D721Med (cell line): Measurements from ENCODE around the gene MELK.

Experiments
- DNase-seq: peaks from one replicate; pipeline ENCODE4 v3.0.0; 2011; ENCODE audit warnings: low spot score; ENCODE audit not compliant: insufficient read length
- FAIRE-seq: peaks from 2 replicates; lab custom pipeline; 2011; peaks lifted over from hg19 to GRCh38; lab: Jason Lieb, UNC
- TF ChIP-seq, protein P1 (sequence below): IDR thresholded peaks from 2 replicates; pipeline ENCODE4 v1.5.1; 2012; ENCODE audit warnings: mild to moderate bottlenecking, control low read depth; ENCODE audit not compliant: insufficient read depth; ENCODE audit errors: missing control alignments

The MELK gene

DNA sequence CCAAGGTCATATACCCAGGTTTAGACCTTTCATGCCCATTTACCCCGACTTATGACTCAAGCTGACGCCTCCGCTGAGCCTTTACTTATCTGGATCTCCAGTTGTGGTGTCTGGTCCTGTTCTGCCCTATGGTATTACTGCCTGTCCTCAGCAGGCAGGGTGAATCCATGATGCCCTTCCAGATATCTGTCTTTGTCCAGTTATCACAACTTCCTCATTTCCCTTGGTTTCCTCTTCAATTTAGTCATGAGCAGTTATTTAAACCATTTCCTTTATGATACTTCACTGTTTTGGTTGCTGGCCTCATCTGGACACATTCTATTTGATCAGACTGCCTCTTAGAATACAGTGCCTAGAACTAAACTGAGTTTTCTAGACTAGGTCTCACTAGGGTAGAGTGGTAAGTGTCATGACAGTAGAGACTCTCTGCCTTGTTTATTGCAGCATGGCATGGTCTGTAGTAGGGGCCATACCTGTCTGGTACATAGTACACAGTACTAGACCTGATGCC, 93.3 kb downstream of the MELK start:
- DNase-seq = no peak
- TF ChIP-seq, protein P1, sequence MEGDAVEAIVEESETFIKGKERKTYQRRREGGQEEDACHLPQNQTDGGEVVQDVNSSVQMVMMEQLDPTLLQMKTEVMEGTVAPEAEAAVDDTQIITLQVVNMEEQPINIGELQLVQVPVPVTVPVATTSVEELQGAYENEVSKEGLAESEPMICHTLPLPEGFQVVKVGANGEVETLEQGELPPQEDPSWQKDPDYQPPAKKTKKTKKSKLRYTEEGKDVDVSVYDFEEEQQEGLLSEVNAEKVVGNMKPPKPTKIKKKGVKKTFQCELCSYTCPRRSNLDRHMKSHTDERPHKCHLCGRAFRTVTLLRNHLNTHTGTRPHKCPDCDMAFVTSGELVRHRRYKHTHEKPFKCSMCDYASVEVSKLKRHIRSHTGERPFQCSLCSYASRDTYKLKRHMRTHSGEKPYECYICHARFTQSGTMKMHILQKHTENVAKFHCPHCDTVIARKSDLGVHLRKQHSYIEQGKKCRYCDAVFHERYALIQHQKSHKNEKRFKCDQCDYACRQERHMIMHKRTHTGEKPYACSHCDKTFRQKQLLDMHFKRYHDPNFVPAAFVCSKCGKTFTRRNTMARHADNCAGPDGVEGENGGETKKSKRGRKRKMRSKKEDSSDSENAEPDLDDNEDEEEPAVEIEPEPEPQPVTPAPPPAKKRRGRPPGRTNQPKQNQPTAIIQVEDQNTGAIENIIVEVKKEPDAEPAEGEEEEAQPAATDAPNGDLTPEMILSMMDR = no peak
- FAIRE-seq = no peak

DNA sequence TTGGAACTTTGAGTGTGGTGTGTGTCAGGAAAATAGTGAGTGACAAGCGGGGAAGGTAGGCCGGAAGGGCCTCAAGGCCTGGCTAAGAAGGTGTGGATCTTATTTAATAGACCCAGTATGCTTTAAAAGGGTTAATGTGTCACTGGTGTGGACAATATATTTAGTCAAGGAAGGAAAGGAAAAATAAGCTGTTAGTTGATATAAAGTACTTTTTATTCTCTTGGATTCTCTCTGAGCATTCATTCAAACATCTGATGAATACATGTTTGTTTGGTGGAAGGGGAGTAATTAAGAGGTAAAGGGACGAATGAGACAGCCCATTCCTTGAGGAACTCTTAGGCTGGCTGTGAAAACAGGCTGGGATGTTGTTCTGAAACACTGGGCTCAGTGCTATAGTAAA, 98.9 kb downstream of the MELK start:
- FAIRE-seq = no peak
- TF ChIP-seq, protein P1 = no peak
- no peak for DNase-seq

DNA sequence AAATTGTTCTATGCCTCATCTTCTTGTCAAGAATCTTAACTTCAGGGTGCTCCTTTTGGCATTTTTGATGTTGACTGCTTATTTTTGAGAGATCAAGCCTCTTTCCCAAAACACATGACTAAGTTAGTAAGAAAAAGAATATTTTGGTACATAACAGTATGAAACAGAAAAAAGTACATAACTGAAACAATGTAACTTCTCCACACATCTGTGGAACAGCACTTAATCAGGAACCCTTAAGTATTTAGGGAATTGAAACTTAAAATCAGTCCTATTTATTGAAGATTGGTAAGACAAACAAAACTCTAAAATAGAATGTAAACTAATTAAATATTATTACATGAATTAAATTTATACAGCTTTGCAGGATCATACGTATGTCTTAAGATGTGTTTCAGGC, 103.4 kb downstream of the MELK start:
- TF ChIP-seq, protein P1 = no peak
- DNase-seq = no peak
- peak; percentile 21 for FAIRE-seq

DNA sequence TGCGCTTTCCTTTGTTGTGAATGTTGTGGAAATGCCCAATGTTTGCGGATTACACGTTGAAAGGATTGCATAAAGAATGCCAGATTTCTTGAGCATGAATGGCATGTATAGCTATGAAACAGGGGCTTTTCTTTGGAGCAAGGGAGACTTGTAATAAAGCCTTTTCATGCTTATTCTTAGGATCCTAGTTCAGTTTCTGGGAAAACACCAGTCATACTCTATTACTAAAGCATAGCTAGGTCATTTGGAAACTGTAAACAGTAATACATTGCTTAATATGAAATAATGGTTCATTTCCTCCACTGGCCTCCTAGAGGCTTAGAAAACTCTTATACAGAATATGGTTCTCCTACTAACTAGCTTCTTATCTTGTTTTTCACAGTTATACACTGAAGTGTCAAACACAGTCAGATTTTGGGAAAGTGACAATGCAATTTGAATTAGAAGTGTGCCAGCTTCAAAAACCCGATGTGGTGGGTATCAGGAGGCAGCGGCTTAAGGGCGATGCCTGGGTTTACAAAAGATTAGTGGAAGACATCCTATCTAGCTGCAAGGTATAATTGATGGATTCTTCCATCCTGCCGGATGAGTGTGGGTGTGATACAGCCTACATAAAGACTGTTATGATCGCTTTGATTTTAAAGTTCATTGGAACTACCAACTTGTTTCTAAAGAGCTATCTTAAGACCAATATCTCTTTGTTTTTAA, 104.2 kb downstream of the MELK start:
- TF ChIP-seq, protein P1 = no peak
- FAIRE-seq (peak; percentile 95), DNase-seq (peak; percentile 29)

DNA sequence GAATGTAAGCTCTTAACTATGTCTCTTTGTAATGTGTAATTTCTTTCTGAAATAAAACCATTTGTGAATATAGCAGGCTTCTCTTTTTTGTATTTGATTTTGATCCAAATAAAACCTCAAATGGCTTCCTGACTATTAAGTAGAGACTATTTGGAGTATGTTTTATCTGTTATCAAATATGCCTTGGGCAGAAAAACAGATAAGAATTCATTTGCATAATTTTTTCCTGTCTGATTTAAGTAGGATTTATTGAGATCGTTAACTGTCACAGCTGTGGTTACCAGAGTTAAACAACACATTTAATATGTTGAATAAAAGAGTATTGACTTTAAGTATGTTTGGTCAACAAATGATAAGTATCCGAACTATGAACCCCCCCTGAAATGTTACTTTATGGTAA, 104.9 kb downstream of the MELK start:
- no peak for FAIRE-seq

DNA sequence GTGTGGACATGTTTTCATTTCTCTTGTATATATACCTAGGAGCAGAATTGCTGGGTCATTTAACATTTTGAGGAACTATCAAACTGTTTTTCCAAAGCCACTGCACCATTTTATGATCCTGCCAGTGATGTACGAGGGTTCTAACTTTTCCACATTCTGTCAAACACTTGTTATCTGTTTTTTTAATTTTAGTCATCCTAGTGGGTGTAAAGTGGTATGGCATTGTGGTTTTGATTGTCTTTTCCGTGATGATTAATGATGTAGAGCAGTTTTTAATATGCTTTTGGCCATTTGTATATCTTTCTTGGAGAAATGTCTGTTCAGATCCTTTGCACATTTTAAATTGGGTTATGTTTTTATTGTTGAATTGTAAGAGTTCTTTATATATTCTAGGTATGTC, 107.0 kb downstream of the MELK start:
- FAIRE-seq (peak; percentile 61), DNase-seq (no peak)
- TF ChIP-seq, protein P1 = no peak

More for the DNA sequence above, 104.9 kb downstream of the MELK start:
- TF ChIP-seq, protein P1 = no peak
- DNase-seq = no peak

DNA sequence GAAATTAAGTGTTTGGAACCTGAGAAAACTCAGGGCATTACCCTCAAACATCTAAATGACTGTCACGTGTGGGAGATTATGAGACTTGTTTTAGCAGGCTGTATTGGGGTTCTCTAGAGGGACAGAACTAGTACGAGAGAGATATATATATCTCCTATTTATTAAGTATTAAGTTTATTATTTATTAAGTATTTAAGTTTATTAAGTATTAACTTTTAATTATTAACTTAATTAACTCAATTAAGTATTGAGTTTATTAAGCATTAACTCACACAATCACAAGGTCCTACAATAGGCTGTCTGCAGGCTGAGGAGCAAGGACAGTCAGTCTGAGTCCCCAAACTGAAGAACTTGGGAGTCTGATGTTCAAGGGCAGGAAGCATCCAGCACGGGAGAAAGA, 113.8 kb downstream of the MELK start:
- FAIRE-seq (no peak), DNase-seq (no peak)
- TF ChIP-seq, protein P1 = no peak
